Endodermal cell (in vitro differentiated cells): ENCODE measurements around the gene THSD4. TPM values are rescaled to one million over a fixed set of nuclear protein-coding genes. Genes with fewer than 3 reads are reported as not detected.

Source experiments
- DNase-seq: peaks from one replicate; pipeline ENCODE4 v3.0.0-alpha.2; 2017
- H3K27ac ChIP-seq: 2 replicates; pipeline ENCODE4 v1.5.1; 2013; ENCODE audit warnings: mild to moderate bottlenecking, low read depth, low read length, moderate library complexity
- H3K27me3 ChIP-seq: 2 replicates; pipeline ENCODE4 v1.6.1; 2013; ENCODE audit warnings: mild to moderate bottlenecking, low read length, moderate library complexity; ENCODE audit not compliant: insufficient read depth, control insufficient read depth, poor library complexity, severe bottlenecking
- H3K36me3 ChIP-seq: 2 replicates; pipeline ENCODE4 v1.7.0; 2013; ENCODE audit warnings: mild to moderate bottlenecking, low read length, moderate library complexity; ENCODE audit not compliant: control insufficient read depth, insufficient read depth
- H3K4me1 ChIP-seq: one replicate; pipeline ENCODE4 v1.7.0; 2013; ENCODE audit warnings: low read length; ENCODE audit not compliant: control insufficient read depth, insufficient read depth
- H3K4me3 ChIP-seq: 2 replicates; pipeline ENCODE4 v1.5.1; 2013; ENCODE audit warnings: mild to moderate bottlenecking, low read length, moderate library complexity
- H3K9ac ChIP-seq: 2 replicates; pipeline ENCODE4 v1.6.1; 2013; ENCODE audit warnings: mild to moderate bottlenecking, low read length, moderate library complexity; ENCODE audit not compliant: poor library complexity, severe bottlenecking; ENCODE audit errors: extremely low read depth
- H3K9me3 ChIP-seq: 2 replicates; pipeline ENCODE4 v1.6.1; 2013; ENCODE audit warnings: mild to moderate bottlenecking, low read length, moderate library complexity; ENCODE audit not compliant: control insufficient read depth
- H3K27ac Mint-ChIP-seq: 2 replicates; pipeline ENCODE4 v1.8.0; 2020; ENCODE audit warnings: mixed read lengths
- H3K27me3 Mint-ChIP-seq: 2 replicates; pipeline ENCODE4 v1.8.0; 2021; ENCODE audit warnings: mild to moderate bottlenecking, mixed read lengths; ENCODE audit not compliant: insufficient read depth
- H3K36me3 Mint-ChIP-seq: 2 replicates; pipeline ENCODE4 v1.8.0; 2020; ENCODE audit warnings: low read depth, mixed read lengths
- H3K4me1 Mint-ChIP-seq: 2 replicates; pipeline ENCODE4 v1.8.0; 2020; ENCODE audit warnings: mixed read lengths
- H3K4me3 Mint-ChIP-seq: 2 replicates; pipeline ENCODE4 v1.8.0; 2020; ENCODE audit warnings: mild to moderate bottlenecking, moderate library complexity, mixed read lengths
- H3K9me3 Mint-ChIP-seq: 2 replicates; pipeline ENCODE4 v1.8.0; 2020; ENCODE audit warnings: mild to moderate bottlenecking, mixed read lengths
- CTCF ChIP-seq: fragments of 200-600 bp; sonication (generic); conservative IDR thresholded peaks from 2 replicates; pipeline ENCODE4 v1.5.0; 2021; ENCODE audit warnings: antibody characterized with exemption, mild to moderate bottlenecking
- WGBS, 2 experiments: methylation state at CpG; one replicate each; pipeline versions ENCODE4 v1.1.5 to v1.1.7; 2013; ENCODE audit warnings: missing lambda C conversion rate in 2 of 2, mixed read lengths in 1 of 2; ENCODE audit not compliant: insufficient coverage in 1 of 2, insufficient read length in 1 of 2; 5-methylcytosine and 5-hydroxymethylcytosine counted together
- total RNA-seq, 2 donors: library from RNA; stranded (reverse); fragmentation: NEBNext Ultra II Directional in 1 of 2; extraction: Animal tissue kit (Norgen Biotek cat#: 25700) in 1 of 2; gene quantifications; 2 replicates in 1 of 2; 3 replicates in 1 of 2; pipeline ENCODE4 v1.2.1, GENCODE V29; 2021

Gene THSD4
- total RNA-seq, 2 donors from 2014 or later: 4.6 to 5.4 TPM

- H3K4me3 ChIP-seq: no peak overlapping the region
- H3K9me3 ChIP-seq: no peaks in the 10 kb centered on the region
- Mint-ChIP-seq H3K4me3 (no peak overlapping the region), H3K36me3 (no peaks in the 10 kb centered on the region), H3K27me3 (no peaks in the 10 kb centered on the region), H3K27ac (no peak overlapping the region), H3K4me1 (peaks cover 3% of the 10 kb centered on the region), H3K9me3 (peaks cover 3% of the 10 kb centered on the region)
- no peak for TF ChIP-seq CTCF
- DNase-seq: no peak
- no peaks in the 10 kb centered on the region for H3K27me3 ChIP-seq
- H3K4me1 ChIP-seq: no peaks in the 10 kb centered on the region
- no peak overlapping the region for H3K9ac ChIP-seq
- H3K27ac ChIP-seq: no peak overlapping the region
- H3K36me3 ChIP-seq: no peaks in the 10 kb centered on the region
- 85 to 100% methylated on average over 6 of the region's 6 CpGs for WGBS, 2 experiments
These were observed 683.4 kb downstream of the THSD4 start for GRCh38 chr15:71798641-71799040.

- H3K9me3 Mint-ChIP-seq: peaks cover 3% of the 10 kb centered on the region
- H3K36me3 Mint-ChIP-seq: no peaks in the 10 kb centered on the region
- Histone ChIP-seq H3K4me1 (no peaks in the 10 kb centered on the region), H3K4me3 (no peak overlapping the region), H3K9ac (no peak overlapping the region), H3K36me3 (no peaks in the 10 kb centered on the region), H3K27me3 (no peaks in the 10 kb centered on the region), H3K9me3 (no peaks in the 10 kb centered on the region), H3K27ac (no peak overlapping the region)
- no peak overlapping the region for H3K27ac Mint-ChIP-seq
- no peak for DNase-seq
- no peak overlapping the region for H3K4me3 Mint-ChIP-seq
- WGBS, 2 experiments: 89 to 91% methylated on average over 3 of the region's 3 CpGs
- H3K27me3 Mint-ChIP-seq: no peaks in the 10 kb centered on the region
- H3K4me1 Mint-ChIP-seq: peaks cover 6% of the 10 kb centered on the region
- TF ChIP-seq CTCF: no peak
These were observed 684.9 kb downstream of the THSD4 start for GRCh38 chr15:71800190-71800589.

GRCh38 chr15:71800835-71801745 lies 685.8 kb downstream of the THSD4 start:
- no peak overlapping the region for H3K4me3 Mint-ChIP-seq
- Histone ChIP-seq H3K4me1 (no peaks in the 10 kb centered on the region), H3K36me3 (no peaks in the 10 kb centered on the region), H3K27me3 (no peaks in the 10 kb centered on the region), H3K4me3 (no peak overlapping the region), H3K9me3 (no peaks in the 10 kb centered on the region), H3K9ac (no peak overlapping the region), H3K27ac (no peak overlapping the region)
- H3K27ac Mint-ChIP-seq: no peak overlapping the region
- H3K4me1 Mint-ChIP-seq: peaks cover 7% of the 10 kb centered on the region
- no peaks in the 10 kb centered on the region for H3K36me3 Mint-ChIP-seq
- H3K9me3 Mint-ChIP-seq: peaks cover 3% of the 10 kb centered on the region
- 64 to 67% methylated on average over 8 to 17 of the region's 17 CpGs for WGBS, 2 experiments
- no peaks in the 10 kb centered on the region for H3K27me3 Mint-ChIP-seq
- peak; percentile 78 for DNase-seq
- peak; percentile 93 for TF ChIP-seq CTCF
